ENCODE results near the gene JOSD1. TPM values are rescaled to one million over a fixed set of nuclear protein-coding genes. Genes with fewer than 3 reads are reported as not detected.

Gene JOSD1
- total and polyA plus RNA-seq, 7 experiments from 2014 or later, result 7.4 to 175 (median 65.7) TPM

DNA sequence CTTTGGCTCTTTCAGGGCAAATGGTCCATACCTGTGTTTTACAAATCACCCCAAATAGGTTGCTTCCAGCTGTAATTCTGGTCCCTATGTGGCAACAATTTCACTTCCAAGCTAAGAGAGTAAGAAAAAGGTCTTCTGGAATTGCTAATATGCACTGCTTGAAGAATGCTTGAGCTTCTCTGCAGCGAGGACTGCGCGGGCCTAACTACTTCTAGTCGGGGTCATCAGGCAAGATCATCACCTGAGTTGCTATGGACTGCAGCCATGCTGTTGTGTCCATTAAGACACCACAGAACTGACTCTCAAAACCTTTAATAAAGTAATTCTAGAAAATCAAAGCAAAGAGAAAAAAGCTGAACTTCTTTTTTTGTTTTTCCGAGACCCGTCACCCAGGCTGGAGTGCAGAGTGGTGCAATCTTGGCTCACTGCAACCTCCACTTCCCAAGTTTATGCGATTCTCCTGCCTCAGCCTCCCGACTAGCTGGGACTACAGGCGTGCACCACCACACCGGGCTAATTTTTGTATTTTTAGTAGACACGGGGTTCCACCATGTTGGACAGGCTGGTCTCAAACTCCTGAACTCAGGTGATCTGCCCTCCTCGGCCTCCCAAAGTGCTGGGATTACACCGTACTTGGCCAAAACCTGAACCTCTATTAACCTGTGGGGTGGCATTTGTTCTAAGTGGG is 2.2 kb downstream of the JOSD1 start:
- Mint-ChIP-seq H3K27me3 (no peaks in the 10 kb centered on the region), H3K27ac (peak overlapping the region; percentile 78 to 100 (median 99)), H3K36me3 (peaks cover 0 to 30% (median 3%) of the 10 kb centered on the region in 5 donors), H3K4me3 (peak overlapping the region; percentile 89 to 97 (median 92)), H3K4me1 (peaks cover 38 to 68% (median 59%) of the 10 kb centered on the region in 7 donors), H3K9me3 (no peaks in the 10 kb centered on the region)
- peaks cover 31 to 38% of the 10 kb centered on the region in 2 donors for H3K4me1 ChIP-seq (ENCODE audit: control insufficient read depth in 2 of 2, insufficient read depth in 2 of 2, low read length in 2 of 2)
- DNase-seq (no peak), ATAC-seq (no peak)
- peak overlapping the region; percentile 100 for H3K27ac ChIP-seq (ENCODE audit: low read depth, low read length)
- ChIA-PET CTCF (interaction anchor here (1.8 to 4.1 kb wide), 3 partner anchors 16 to 69 kb away, joined by 6 to 22 read pairs (median 9); partner anchors contain the start of gene TOMM22), POLR2A (interaction anchor here (0.5 to 4.4 kb wide), 14 partner anchors 8 to 1860 kb away, joined by 3 to 32 read pairs (median 4); partner anchors contain the start of genes CBY1, FAM227A and TOMM22)
- H3K27me3 ChIP-seq (ENCODE audit: control insufficient read depth in 2 of 2, insufficient read depth in 2 of 2, low read length in 2 of 2), result no peaks in the 10 kb centered on the region
- intact Hi-C loops (cut with micrococcal nuclease), result loop anchor here in 1 of 2 donors (5.0 kb wide), 1 partner anchor 191 kb away; the partner anchor contains the start of gene DDX17
- no peaks in the 10 kb centered on the region for H3K9me3 ChIP-seq (ENCODE audit: control insufficient read depth in 2 of 3, low read length in 3 of 3)
- peak overlapping the region; percentile 62 for H3K4me3 ChIP-seq (ENCODE audit: low read length)
- peaks cover 0 to under 1% (median 0%) of the 10 kb centered on the region in 3 experiments for H3K36me3 ChIP-seq (ENCODE audit: control insufficient read depth in 2 of 3, insufficient read depth in 3 of 3, low read length in 3 of 3)

DNA sequence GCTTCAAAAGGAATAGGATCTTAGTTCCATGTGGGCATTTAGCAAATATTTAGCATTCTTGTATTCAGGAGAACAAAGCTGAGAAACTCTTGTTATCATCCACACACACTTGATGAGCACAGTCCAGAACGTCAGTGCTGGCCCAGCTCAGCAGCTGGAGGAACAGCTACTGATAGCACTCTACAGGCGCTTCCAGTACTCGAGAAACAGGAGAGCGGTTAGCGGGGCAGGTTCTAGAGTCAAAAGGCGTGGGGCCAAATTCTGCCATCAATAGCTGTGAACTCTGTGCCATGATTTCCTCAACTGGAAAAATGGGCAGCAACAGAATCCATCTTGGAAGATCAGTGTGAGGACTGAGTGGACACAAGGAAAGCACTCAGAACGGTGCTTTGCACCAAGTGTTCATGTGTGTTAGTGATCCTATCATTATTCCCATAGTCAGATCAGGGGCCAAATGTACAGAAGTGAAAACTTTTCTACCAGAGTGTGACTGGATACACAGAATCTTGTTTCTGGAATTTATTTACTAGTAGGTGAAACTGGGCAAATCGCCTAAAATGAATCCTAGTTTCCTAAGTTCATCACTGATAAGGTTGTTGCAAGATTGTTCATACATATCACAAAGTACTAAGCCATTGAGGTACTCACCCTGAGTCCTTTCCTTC is 3.2 kb downstream of the JOSD1 start:
- peak overlapping the region; percentile 12 for H3K4me3 ChIP-seq (ENCODE audit: low read length)
- peaks cover 0 to 8% (median 0%) of the 10 kb centered on the region in 3 experiments for H3K36me3 ChIP-seq (ENCODE audit: control insufficient read depth in 2 of 3, insufficient read depth in 3 of 3, low read length in 3 of 3)
- H3K27ac ChIP-seq (ENCODE audit: low read depth, low read length), result peak overlapping the region; percentile 47
- ATAC-seq, result no peak
- intact Hi-C loops (cut with micrococcal nuclease), result loop anchor here in 1 of 2 donors (5.0 kb wide), 1 partner anchor 190 kb away; the partner anchor contains the start of gene DDX17
- H3K4me1 ChIP-seq (ENCODE audit: control insufficient read depth in 2 of 2, insufficient read depth in 2 of 2, low read length in 2 of 2), result peaks cover 31 to 38% of the 10 kb centered on the region in 2 donors
- H3K27me3 ChIP-seq (ENCODE audit: control insufficient read depth in 2 of 2, insufficient read depth in 2 of 2, low read length in 2 of 2), result no peaks in the 10 kb centered on the region
- no peak for DNase-seq
- peak overlapping the region; percentile 44 to 100 (median 86) for H3K27ac Mint-ChIP-seq
- ChIA-PET CTCF (interaction anchor here (0.6 to 4.1 kb wide), 5 partner anchors 8 to 518 kb away, joined by 3 to 22 read pairs (median 4); partner anchors contain the start of gene TOMM22), POLR2A (interaction anchor here (0.5 to 4.4 kb wide), 9 partner anchors 8 to 59 kb away, joined by 3 to 32 read pairs (median 5); partner anchors contain the start of genes CBY1, FAM227A, GTPBP1 and TOMM22)
- H3K9me3 Mint-ChIP-seq, result no peaks in the 10 kb centered on the region
- H3K4me1 Mint-ChIP-seq, result peaks cover 45 to 77% (median 68%) of the 10 kb centered on the region in 7 donors
- H3K27me3 Mint-ChIP-seq, result no peaks in the 10 kb centered on the region
- H3K9me3 ChIP-seq (ENCODE audit: control insufficient read depth in 2 of 3, low read length in 3 of 3), result no peaks in the 10 kb centered on the region
- H3K36me3 Mint-ChIP-seq, result peaks cover 0 to 34% (median 3%) of the 10 kb centered on the region in 5 donors
- peak overlapping the region in 9 of 10 donors; percentile 27 to 94 (median 89) for H3K4me3 Mint-ChIP-seq

DNA sequence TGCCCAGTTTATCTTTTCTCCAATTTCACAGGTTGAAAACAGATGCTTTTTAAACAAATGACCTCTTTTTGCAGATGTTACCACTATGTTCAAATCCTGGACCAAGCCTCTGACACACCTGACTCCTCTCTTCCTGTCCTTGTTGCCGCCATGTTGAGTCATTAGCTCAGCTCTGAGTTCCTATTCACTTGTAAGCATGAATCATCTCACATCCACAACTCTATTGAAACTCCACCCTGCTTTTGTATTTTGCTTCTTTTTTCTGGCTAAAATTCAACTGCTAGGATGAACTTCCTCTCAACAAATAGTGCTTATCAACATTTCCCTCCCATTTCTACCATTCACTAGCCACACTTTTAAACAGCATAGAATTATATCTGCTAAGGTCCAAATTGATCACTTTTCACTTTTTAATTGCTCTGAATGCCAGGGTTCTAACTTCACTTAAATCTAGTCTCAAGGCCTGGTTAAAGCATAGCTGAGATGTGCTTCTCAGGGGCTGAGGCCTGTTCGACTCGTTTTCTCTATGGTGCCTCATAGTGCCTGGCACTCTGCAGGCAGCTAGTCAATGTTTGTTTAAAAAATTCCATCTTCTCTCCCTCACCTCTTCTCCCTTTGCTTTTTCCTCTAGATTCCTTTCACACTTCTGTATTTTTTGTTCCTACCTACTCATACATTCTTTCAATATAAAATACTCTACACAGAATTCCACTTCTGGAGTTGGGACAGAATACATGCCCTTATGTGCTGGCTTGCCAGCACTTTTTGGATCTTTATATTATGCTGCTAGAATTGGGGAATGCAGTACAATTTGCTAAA is 3.9 kb downstream of the JOSD1 start:
- peak overlapping the region; percentile 44 to 100 (median 84) for H3K27ac Mint-ChIP-seq
- H3K9me3 ChIP-seq (ENCODE audit: control insufficient read depth in 2 of 3, low read length in 3 of 3), result no peaks in the 10 kb centered on the region
- H3K27ac ChIP-seq (ENCODE audit: low read depth, low read length), result peak overlapping the region; percentile 47
- H3K36me3 Mint-ChIP-seq, result peaks cover 0 to 34% (median 3%) of the 10 kb centered on the region in 5 donors
- peak overlapping the region; percentile 14 to 94 (median 70) for H3K4me3 Mint-ChIP-seq
- ATAC-seq (no peak), DNase-seq (peak in 1 of 9 donors; percentile 25)
- intact Hi-C loops (cut with micrococcal nuclease), result loop anchor here in 1 of 2 donors (5.0 kb wide), 1 partner anchor 190 kb away; the partner anchor contains the start of gene DDX17
- peaks cover 0 to 8% (median 0%) of the 10 kb centered on the region in 3 experiments for H3K36me3 ChIP-seq (ENCODE audit: control insufficient read depth in 2 of 3, insufficient read depth in 3 of 3, low read length in 3 of 3)
- peaks cover 30 to 34% of the 10 kb centered on the region in 2 donors for H3K4me1 ChIP-seq (ENCODE audit: control insufficient read depth in 2 of 2, insufficient read depth in 2 of 2, low read length in 2 of 2)
- no peak overlapping the region for H3K4me3 ChIP-seq (ENCODE audit: low read length)
- POLR2A ChIA-PET, result interaction anchor here (0.8 to 4.4 kb wide), 4 partner anchors 9 to 36 kb away, joined by 4 to 32 read pairs (median 6); partner anchors contain the start of genes GTPBP1 and TOMM22
- H3K27me3 ChIP-seq (ENCODE audit: control insufficient read depth in 2 of 2, insufficient read depth in 2 of 2, low read length in 2 of 2), result no peaks in the 10 kb centered on the region
- H3K9me3 Mint-ChIP-seq, result no peaks in the 10 kb centered on the region
- peaks cover 47 to 81% (median 68%) of the 10 kb centered on the region in 7 donors for H3K4me1 Mint-ChIP-seq
- CTCF ChIA-PET, result interaction anchor here (0.6 to 4.1 kb wide), 4 partner anchors 9 to 519 kb away, joined by 3 to 22 read pairs (median 4); partner anchors contain the start of gene TOMM22
- H3K27me3 Mint-ChIP-seq, result no peaks in the 10 kb centered on the region

DNA sequence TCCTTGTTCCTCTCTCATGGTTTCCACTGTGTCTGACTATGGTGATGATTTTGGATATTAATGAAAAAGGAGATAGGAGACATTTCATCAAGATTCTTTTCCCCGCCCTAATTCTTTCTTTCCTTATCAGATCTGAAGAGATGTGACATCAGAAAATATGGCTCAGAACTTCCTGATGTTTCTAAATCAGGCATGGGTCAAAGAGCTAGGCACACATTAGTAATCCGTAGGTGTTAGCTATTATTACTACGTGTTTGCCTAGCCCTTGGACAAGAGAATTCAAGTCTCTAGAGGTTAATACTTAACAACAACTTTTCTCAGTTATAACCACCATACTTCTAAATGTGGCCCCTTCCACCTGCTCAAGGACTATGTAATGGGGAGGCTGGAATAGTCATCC is 5.8 kb downstream of the JOSD1 start:
- peaks cover 44 to 70% (median 63%) of the 10 kb centered on the region in 7 donors for H3K4me1 Mint-ChIP-seq
- intact Hi-C loops (cut with micrococcal nuclease), result loop anchor here in 1 of 2 donors (5.0 kb wide), 1 partner anchor 188 kb away; the partner anchor contains the start of gene DDX17
- CTCF ChIA-PET, result no interaction called here

DNA sequence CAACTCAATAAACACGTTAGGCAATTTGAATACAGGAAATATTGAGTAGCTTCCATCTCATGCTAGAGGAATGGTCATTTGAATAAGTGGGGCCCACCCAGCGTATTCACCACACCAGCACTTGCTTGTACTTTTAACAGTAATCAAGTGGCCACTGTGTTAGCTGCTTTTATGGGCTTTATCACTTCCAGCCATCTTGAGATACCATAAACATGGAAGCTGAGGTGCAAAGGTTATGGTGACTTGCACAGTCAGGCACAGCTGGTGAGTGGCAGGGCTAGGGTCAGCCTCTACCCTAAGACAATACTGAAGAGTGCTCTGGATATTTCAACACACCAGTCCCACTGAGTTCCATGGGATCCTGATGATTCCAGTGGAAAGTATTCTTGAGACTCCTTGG is 6.7 kb downstream of the JOSD1 start:
- Mint-ChIP-seq H3K27ac (peak overlapping the region in 3 of 9 donors; percentile 3 to 44 (median 16)), H3K4me1 (peaks cover 35 to 61% (median 54%) of the 10 kb centered on the region in 7 donors), H3K36me3 (peaks cover 0 to 33% (median 3%) of the 10 kb centered on the region in 5 donors), H3K9me3 (no peaks in the 10 kb centered on the region), H3K27me3 (no peaks in the 10 kb centered on the region), H3K4me3 (no peak overlapping the region)
- POLR2A ChIA-PET, result interaction anchor here (0.6 to 1.0 kb wide), 3 partner anchors 10 to 300 kb away, joined by 3 read pairs; no protein-coding TSS in a partner anchor
- DNase-seq (no peak), ATAC-seq (no peak)
- CTCF ChIA-PET, result no interaction called here
- intact Hi-C loops (cut with micrococcal nuclease), result no loop called here
- Histone ChIP-seq H3K27me3 (ENCODE audit: control insufficient read depth in 2 of 2, insufficient read depth in 2 of 2, low read length in 2 of 2) (no peaks in the 10 kb centered on the region), H3K4me1 (ENCODE audit: control insufficient read depth in 2 of 2, insufficient read depth in 2 of 2, low read length in 2 of 2) (peaks cover 18% of the 10 kb centered on the region in 2 donors), H3K36me3 (ENCODE audit: control insufficient read depth in 2 of 3, insufficient read depth in 3 of 3, low read length in 3 of 3) (peaks cover 0 to 20% (median 0%) of the 10 kb centered on the region in 3 experiments), H3K9me3 (ENCODE audit: control insufficient read depth in 2 of 3, low read length in 3 of 3) (no peaks in the 10 kb centered on the region), H3K27ac (ENCODE audit: low read depth, low read length) (no peak overlapping the region), H3K4me3 (ENCODE audit: low read length) (no peak overlapping the region)

More for the DNA sequence above, 5.8 kb downstream of the JOSD1 start:
- Histone ChIP-seq H3K27ac (ENCODE audit: low read depth, low read length) (no peak overlapping the region), H3K4me1 (ENCODE audit: control insufficient read depth in 2 of 2, insufficient read depth in 2 of 2, low read length in 2 of 2) (peaks cover 26 to 27% of the 10 kb centered on the region in 2 donors), H3K4me3 (ENCODE audit: low read length) (no peak overlapping the region), H3K9me3 (ENCODE audit: control insufficient read depth in 2 of 3, low read length in 3 of 3) (no peaks in the 10 kb centered on the region), H3K27me3 (ENCODE audit: control insufficient read depth in 2 of 2, insufficient read depth in 2 of 2, low read length in 2 of 2) (no peaks in the 10 kb centered on the region), H3K36me3 (ENCODE audit: control insufficient read depth in 2 of 3, insufficient read depth in 3 of 3, low read length in 3 of 3) (peaks cover 0 to 13% (median 0%) of the 10 kb centered on the region in 3 experiments)
- ATAC-seq, result no peak
- no peaks in the 10 kb centered on the region for H3K9me3 Mint-ChIP-seq
- H3K27me3 Mint-ChIP-seq, result no peaks in the 10 kb centered on the region
- peak overlapping the region in 6 of 9 donors; percentile 5 to 72 (median 15) for H3K27ac Mint-ChIP-seq
- H3K4me3 Mint-ChIP-seq, result peak overlapping the region in 2 of 10 donors; percentile 5 to 14
- DNase-seq, result no peak
- POLR2A ChIA-PET, result interaction anchor here (1.1 to 1.5 kb wide), 2 partner anchors 13 to 57 kb away, joined by 3 to 8 read pairs; partner anchors contain the start of gene TOMM22
- H3K36me3 Mint-ChIP-seq, result peaks cover 0 to 38% (median 3%) of the 10 kb centered on the region in 5 donors

Data from naive thymus-derived CD4-positive, alpha-beta T cell (primary cell).